Measurements from ENCODE around the gene HMCN2. TPM values are rescaled to one million over a fixed set of nuclear protein-coding genes. Genes with fewer than 3 reads are reported as not detected.

HMCN2 gene
- total and polyA plus RNA-seq, 4 donors = 0.24 to 1.8 (median 0.29) TPM

- TF ChIP-seq ATF3 (IDR thresholded peaks at IDR 0.05) (no peak), RXRA (IDR thresholded peaks at IDR 0.05) (no peak), FOXA1 (IDR thresholded peaks at IDR 0.05) (no peak)
Observed at GRCh38 chr9:130366888-130367550, 101.5 kb downstream of the HMCN2 start (continued).

GRCh38 chr9:130368631-130369103, 103.1 kb downstream of the HMCN2 start:
- no peak overlapping the region for H3K27ac ChIP-seq (ENCODE audit: low read depth in 1 of 2, low read length in 2 of 2)

More at GRCh38 chr9:130368631-130369103, 103.1 kb downstream of the HMCN2 start:
- no peak for TF ChIP-seq TAF1 (conservative IDR thresholded peaks at IDR 0.05)
- no peak for TF ChIP-seq HNF4G (IDR thresholded peaks at IDR 0.05)
- TF ChIP-seq RXRA (IDR thresholded peaks at IDR 0.05) = no peak
- TF ChIP-seq CTCF (IDR thresholded peaks at IDR 0.05; ENCODE audit: low read depth, low read length, missing input control) = no peak
- no peak for TF ChIP-seq SP1 (IDR thresholded peaks at IDR 0.05)
- TF ChIP-seq FOXA1 (IDR thresholded peaks at IDR 0.05) = no peak
- TF ChIP-seq MAX (IDR thresholded peaks at IDR 0.05) = no peak
- no peak for TF ChIP-seq JUND (IDR thresholded peaks at IDR 0.05)
- no peak for TF ChIP-seq REST (IDR thresholded peaks at IDR 0.05)
- no peak for TF ChIP-seq NR2F2 (IDR thresholded peaks at IDR 0.05)
- no peak for TF ChIP-seq YY1 (IDR thresholded peaks at IDR 0.05)
- no peak for TF ChIP-seq ATF3 (IDR thresholded peaks at IDR 0.05)
- TF ChIP-seq FOXA2 (IDR thresholded peaks at IDR 0.05) = no peak
- TF ChIP-seq GABPA (IDR thresholded peaks at IDR 0.05 in 1 of 2, conservative IDR thresholded peaks at IDR 0.05 in 1 of 2) = no peak
- no peak for TF ChIP-seq HNF4A (conservative IDR thresholded peaks at IDR 0.05)
- TF ChIP-seq RAD21 (IDR thresholded peaks at IDR 0.05) = no peak
- TF ChIP-seq ZBTB33 (IDR thresholded peaks at IDR 0.05) = no peak
- no peak for TF ChIP-seq EGR1 (IDR thresholded peaks at IDR 0.05; ENCODE audit: low read depth in 2 of 2)
- no peaks in the 10 kb centered on the region for H3K9me3 ChIP-seq (ENCODE audit: control insufficient read depth in 4 of 4, low read length in 3 of 4)
- DNase-seq (ENCODE audit: low spot score) = no peak
- no peaks in the 10 kb centered on the region for H3K4me1 ChIP-seq (ENCODE audit: control insufficient read depth in 4 of 4, insufficient read depth in 4 of 4, low read length in 3 of 4)
- H3K4me3 ChIP-seq (ENCODE audit: low read depth in 1 of 3, low read length in 3 of 3) = no peak overlapping the region
- no peaks in the 10 kb centered on the region for H3K36me3 ChIP-seq (ENCODE audit: control insufficient read depth in 4 of 4, insufficient read depth in 3 of 4, low read depth in 1 of 4, low read length in 3 of 4)
- WGBS = 73% methylated on average over 8 of the region's 8 CpGs
- no peak overlapping the region for H3K9ac ChIP-seq (ENCODE audit: low read depth in 1 of 2, low read length in 2 of 2)
- H3K27me3 ChIP-seq (ENCODE audit: control insufficient read depth in 4 of 4, insufficient read depth in 4 of 4, low read length in 3 of 4) = no peaks in the 10 kb centered on the region

Measured in liver (tissue), 9 donors.